Left colon (tissue), 2 donors: ENCODE measurements around the gene CCDC171. TPM values are rescaled to one million over a fixed set of nuclear protein-coding genes. Genes with fewer than 3 reads are reported as not detected.
"Not testable (repeated sequence)": the region's sequence is repeated elsewhere in the genome, so short reads cannot be mapped to it uniquely, and the experiment has no call there.

Experiments used
- ATAC-seq: fragments of 200-7000 bp; cut with Tn5 transposase; one replicate; pipeline ENCODE4 v1.9.1; 2020; ENCODE audit warnings: mild to moderate bottlenecking, moderate library complexity
- DNase-seq, 2 donors: peaks; one replicate each; pipeline ENCODE4 v3.0.0-alpha.2; 2020
- intact Hi-C, 2 donors: fragments of 100-400 bp; cut with DNase I in 1 of 2; cut with micrococcal nuclease in 1 of 2; formaldehyde crosslinking; loops; one replicate each; pipeline versions ENCODE4 v1.11.2 to v1.14.0; 2022; cut with DNase I, micrococcal nuclease
- long read RNA-seq: library from polyadenylated mRNA; unstranded; transcript quantifications from one replicate; pipeline ENCODE4 v2.0.0, GENCODE V29; 2021
- total RNA-seq, 2 donors: library from RNA; stranded (reverse); fragmentation: NEBNext Ultra II Directional; extraction: Animal tissue kit (Norgen Biotek cat#: 25700); gene quantifications; one replicate each; pipeline ENCODE4 v1.2.1, GENCODE V29; 2021
- donor health status: DM: no; HTN: no; CAD: no.
- donor health status: DM: yes; HTN: yes; CAD: no.

The CCDC171 gene
- 1 to 10 TPM; 3.2 to 3.5 TPM for total RNA-seq
- long read RNA-seq, partial matches to known transcripts = 0 of 1 reads
- long read RNA-seq, other reads (novel, unspliced or antisense) = 1 of 1 reads

GRCh38 chr9:15552636-15553527, at the start of gene CCDC171:
Gene CCDC171 (plus strand): TSS chr9:15553043. CDS start chr9:15564089, 11,046 bp downstream.
- ATAC-seq (peak; percentile 92), DNase-seq (peak; percentile 92 to 95)

GRCh38 chr9:15505921-15506320, 46.9 kb upstream of the CCDC171 start:
- DNase-seq (no peak), ATAC-seq (no peak)
- intact Hi-C loops = loop anchor here in 1 of 2 donors (10.0 kb wide), 1 partner anchor 49 kb away; the partner anchor contains the start of gene CCDC171

More at GRCh38 chr9:15552636-15553527, at the start of gene CCDC171:
- intact Hi-C loops = loop anchor here in 1 of 2 donors (10.0 kb wide), 1 partner anchor 48 kb away; no protein-coding TSS in a partner anchor

GRCh38 chr9:15509931-15510788, 42.7 kb upstream of the CCDC171 start:
- intact Hi-C loops = loop anchor here in 1 of 2 donors (10.0 kb wide), 1 partner anchor 45 kb away; the partner anchor contains the start of gene CCDC171
- peak; percentile 35 to 59 for DNase-seq
- ATAC-seq = peak; percentile 49

GRCh38 chr9:15510789-15511575, 41.9 kb upstream of the CCDC171 start, which contains the start of gene PSIP1:
Gene PSIP1 (minus strand): TSS chr9:15510970. CDS start chr9:15510188, 782 bp downstream.
- DNase-seq (peak; percentile 72 to 85), ATAC-seq (peak; percentile 92)
- intact Hi-C loops = no loop called here

- intact Hi-C loops = no loop called here
Observed at GRCh38 chr9:15512204-15512603, 40.6 kb upstream of the CCDC171 start.

GRCh38 chr9:15512889-15513288, 40.0 kb upstream of the CCDC171 start:
- no peak for DNase-seq
- intact Hi-C loops = no loop called here
- no peak for ATAC-seq

More at GRCh38 chr9:15512204-15512603, 40.6 kb upstream of the CCDC171 start:
- no peak for ATAC-seq
- DNase-seq = no peak

- no peak for ATAC-seq
- intact Hi-C loops = no loop called here
- no peak for DNase-seq
Observed at GRCh38 chr9:15513335-15513734, 39.5 kb upstream of the CCDC171 start.

GRCh38 chr9:15519831-15520230, 33.0 kb upstream of the CCDC171 start:
- DNase-seq (no peak), ATAC-seq (no peak)
- intact Hi-C loops = no loop called here

GRCh38 chr9:15521254-15521653, 31.6 kb upstream of the CCDC171 start:
- ATAC-seq = no peak
- DNase-seq = no peak
- intact Hi-C loops = no loop called here

- DNase-seq = no peak
- ATAC-seq = no peak
- intact Hi-C loops = no loop called here
Observed at GRCh38 chr9:15522130-15522755, 30.6 kb upstream of the CCDC171 start.

- ATAC-seq = no peak
- intact Hi-C loops = no loop called here
- DNase-seq = no peak
Observed at GRCh38 chr9:15524845-15525455, 27.9 kb upstream of the CCDC171 start.

GRCh38 chr9:15525958-15526357, 26.9 kb upstream of the CCDC171 start:
- ATAC-seq = no peak
- intact Hi-C loops = no loop called here
- DNase-seq = no peak

GRCh38 chr9:15527035-15527434, 25.8 kb upstream of the CCDC171 start:
- ATAC-seq, DNase-seq, intact Hi-C loops: not testable (repeated sequence)

GRCh38 chr9:15529566-15530324, 23.1 kb upstream of the CCDC171 start:
- intact Hi-C loops = no loop called here
- ATAC-seq (no peak), DNase-seq (no peak)

GRCh38 chr9:15531380-15531779, 21.5 kb upstream of the CCDC171 start:
- DNase-seq (no peak), ATAC-seq (no peak)
- intact Hi-C loops = no loop called here

- intact Hi-C loops = no loop called here
- DNase-seq = no peak
- ATAC-seq = no peak
Observed at GRCh38 chr9:15541872-15542271, 11.0 kb upstream of the CCDC171 start.

- ATAC-seq (no peak), DNase-seq (no peak)
- intact Hi-C loops = no loop called here
Observed at GRCh38 chr9:15542624-15543023, 10.2 kb upstream of the CCDC171 start.
